Keratinocyte (primary cell): Measurements from ENCODE around the gene ANO3. TPM values are rescaled to one million over a fixed set of nuclear protein-coding genes. Genes with fewer than 3 reads are reported as not detected.
"Not testable (repeated sequence)": the region's sequence is repeated elsewhere in the genome, so short reads cannot be mapped to it uniquely, and the experiment has no call there.

Source experiments
- DNase-seq: peaks from one replicate; pipeline ENCODE4 v3.0.0-alpha.2; 2011; ENCODE audit warnings: low read depth, missing footprints, low spot score
- FAIRE-seq: peaks from 2 replicates; lab custom pipeline; 2011; peaks lifted over from hg19 to GRCh38; lab: Jason Lieb, UNC
- H2AFZ ChIP-seq: 2 replicates; pipeline ENCODE4 v1.6.0; 2012; ENCODE audit warnings: low read length, control low read depth, inconsistent platforms; ENCODE audit not compliant: control insufficient read depth
- H3K27ac ChIP-seq: 2 replicates; pipeline ENCODE4 v1.5.1; 2011; ENCODE audit warnings: low read length; ENCODE audit not compliant: control insufficient read depth, insufficient read depth
- H3K27me3 ChIP-seq: 3 replicates; pipeline ENCODE4 v1.6.0; 2011; ENCODE audit warnings: low read length; ENCODE audit not compliant: control insufficient read depth, insufficient read depth; ENCODE audit errors: extremely low read depth
- H3K36me3 ChIP-seq, 2 experiments: 2 replicates in 1 of 2; 3 replicates in 1 of 2; pipeline ENCODE4 v1.5.1; 2011; ENCODE audit warnings: low read length in 2 of 2, mild to moderate bottlenecking in 1 of 2; ENCODE audit not compliant: control insufficient read depth in 2 of 2, insufficient read depth in 2 of 2; ENCODE audit errors: extremely low read depth in 1 of 2
- H3K4me1 ChIP-seq: 3 replicates; pipeline ENCODE4 v1.5.1; 2011; ENCODE audit warnings: low read length; ENCODE audit not compliant: control insufficient read depth, insufficient read depth; ENCODE audit errors: extremely low read depth
- H3K4me2 ChIP-seq: 3 replicates; pipeline ENCODE4 v1.6.0; 2011; ENCODE audit warnings: low read depth, low read length; ENCODE audit not compliant: control insufficient read depth, insufficient read depth; ENCODE audit errors: extremely low read depth
- H3K4me3 ChIP-seq, 3 experiments: fragments of 200-600 bp in 1 of 3; sonication (generic) in 1 of 3; 2 replicates in 2 of 3; 3 replicates in 1 of 3; pipeline ENCODE4 v1.5.1; 2011 to 2016; ENCODE audit warnings: low read length in 3 of 3, mild to moderate bottlenecking in 3 of 3, control low read depth in 2 of 3, inconsistent platforms in 1 of 3, low read depth in 1 of 3, mixed read lengths in 1 of 3, mixed run types in 1 of 3, moderate library complexity in 1 of 3; ENCODE audit not compliant: control insufficient read depth in 2 of 3, insufficient read depth in 2 of 3; ENCODE audit errors: extremely low read depth in 1 of 3
- H3K79me2 ChIP-seq: 2 replicates; pipeline ENCODE4 v1.6.0; 2012; ENCODE audit warnings: low read length; ENCODE audit not compliant: control insufficient read depth, insufficient read depth
- H3K9ac ChIP-seq: 3 replicates; pipeline ENCODE4 v1.6.0; 2011; ENCODE audit warnings: low read length; ENCODE audit not compliant: control insufficient read depth, insufficient read depth; ENCODE audit errors: extremely low read depth
- H3K9me1 ChIP-seq: 3 replicates; pipeline ENCODE4 v1.6.0; 2011; ENCODE audit warnings: low read length; ENCODE audit not compliant: control insufficient read depth, insufficient read depth; ENCODE audit errors: extremely low read depth
- H3K9me3 ChIP-seq: 2 replicates; pipeline ENCODE4 v1.5.1; 2012; ENCODE audit warnings: low read depth, low read length; ENCODE audit not compliant: control insufficient read depth
- H4K20me1 ChIP-seq: 3 replicates; pipeline ENCODE4 v1.6.0; 2011; ENCODE audit warnings: low read length; ENCODE audit not compliant: control insufficient read depth, insufficient read depth; ENCODE audit errors: extremely low read depth
- CTCF ChIP-seq, 3 experiments: IDR thresholded peaks in 1 of 3; conservative IDR thresholded peaks in 1 of 3; optimal IDR thresholded peaks in 1 of 3; 2 replicates in 2 of 3; 3 replicates in 1 of 3; pipeline versions ENCODE3 to v1.5.1; 2011; ENCODE audit warnings: low read length in 3 of 3, mild to moderate bottlenecking in 3 of 3, moderate library complexity in 2 of 3, control low read depth in 1 of 3, inconsistent platforms in 1 of 3; ENCODE audit not compliant: insufficient read depth in 2 of 3; ENCODE audit errors: extremely low read depth in 1 of 3
- EZH2 ChIP-seq: IDR thresholded peaks from one replicate; pipeline ENCODE4 v1.6.1; 2012; ENCODE audit warnings: inconsistent platforms, mild to moderate bottlenecking, low read length, moderate library complexity
- dilution Hi-C: fragments of 300-500 bp; cut with MboI; formaldehyde crosslinking; loops from one replicate; pipeline ENCODE4 v1.7.0; 2020; ENCODE audit warnings: low sequenced_read_pairs; ENCODE audit not compliant: extremely low pct_ligation_motif_present
- polyA plus RNA-seq, 5 experiments: library from polyadenylated mRNA; depleted of rRNA in 3 of 5; stranded (reverse) in 3 of 5; stranded (forward) in 1 of 5; unstranded in 1 of 5; fragments of >200 nt; gene quantifications; 1 replicate in 1 of 5; 2 replicates in 3 of 5; 3 replicates in 1 of 5; pipeline versions ENCODE4 v1.2.1 to v1.2.3, GENCODE V29; 2011 to 2012; ENCODE audit warnings: missing spikeins in 2 of 5, low read depth in 1 of 5, low replicate concordance in 1 of 5

Gene ANO3
- polyA plus RNA-seq, 1 donor (not counting 4 experiments of a cell fraction or from before 2014, with no cell fraction given), result 0.01 TPM

- dilution Hi-C loops, result no loop called here
- H3K4me3 ChIP-seq, result no peak overlapping the region
- no peak overlapping the region for H3K4me2 ChIP-seq
- no peak overlapping the region for H2AFZ ChIP-seq
- no peak for TF ChIP-seq EZH2
- no peak for TF ChIP-seq CTCF (optimal IDR thresholded peaks at IDR 0.05 in 1 of 3, IDR thresholded peaks at IDR 0.05 in 1 of 3, conservative IDR thresholded peaks at IDR 0.05 in 1 of 3; ENCODE audit: extremely low read depth in 1 of 3, insufficient read depth in 2 of 3, low read length in 3 of 3)
- no peaks in the 10 kb centered on the region for H3K27me3 ChIP-seq
- H3K9ac ChIP-seq, result no peak overlapping the region
- FAIRE-seq (no peak), DNase-seq (no peak)
- H3K9me3 ChIP-seq, result no peaks in the 10 kb centered on the region
- H3K79me2 ChIP-seq, result no peaks in the 10 kb centered on the region
- H4K20me1 ChIP-seq, result no peaks in the 10 kb centered on the region
- H3K9me1 ChIP-seq, result no peaks in the 10 kb centered on the region
- H3K36me3 ChIP-seq, result no peaks in the 10 kb centered on the region
- H3K27ac ChIP-seq, result no peak overlapping the region
- H3K4me1 ChIP-seq, result no peaks in the 10 kb centered on the region
Observed at GRCh38 chr11:26287067-26287518, 44.8 kb upstream of the ANO3 start.

- Histone ChIP-seq H3K36me3 (no peaks in the 10 kb centered on the region), H3K79me2 (no peaks in the 10 kb centered on the region), H3K9me1 (no peaks in the 10 kb centered on the region), H3K4me2 (no peak overlapping the region), H3K9ac (no peak overlapping the region), H3K27me3 (no peaks in the 10 kb centered on the region), H4K20me1 (no peaks in the 10 kb centered on the region), H2AFZ (no peak overlapping the region), H3K9me3 (no peaks in the 10 kb centered on the region), H3K4me3 (no peak overlapping the region), H3K4me1 (no peaks in the 10 kb centered on the region), H3K27ac (no peak overlapping the region)
- DNase-seq (peak; percentile 21), FAIRE-seq (no peak)
- dilution Hi-C loops, result no loop called here
- TF ChIP-seq EZH2, result no peak
- peak; percentile 46 to 58 (median 49) for TF ChIP-seq CTCF (optimal IDR thresholded peaks at IDR 0.05 in 1 of 3, IDR thresholded peaks at IDR 0.05 in 1 of 3, conservative IDR thresholded peaks at IDR 0.05 in 1 of 3; ENCODE audit: extremely low read depth in 1 of 3, insufficient read depth in 2 of 3, low read length in 3 of 3)
Observed at GRCh38 chr11:26297189-26297975, 34.5 kb upstream of the ANO3 start.

DNA sequence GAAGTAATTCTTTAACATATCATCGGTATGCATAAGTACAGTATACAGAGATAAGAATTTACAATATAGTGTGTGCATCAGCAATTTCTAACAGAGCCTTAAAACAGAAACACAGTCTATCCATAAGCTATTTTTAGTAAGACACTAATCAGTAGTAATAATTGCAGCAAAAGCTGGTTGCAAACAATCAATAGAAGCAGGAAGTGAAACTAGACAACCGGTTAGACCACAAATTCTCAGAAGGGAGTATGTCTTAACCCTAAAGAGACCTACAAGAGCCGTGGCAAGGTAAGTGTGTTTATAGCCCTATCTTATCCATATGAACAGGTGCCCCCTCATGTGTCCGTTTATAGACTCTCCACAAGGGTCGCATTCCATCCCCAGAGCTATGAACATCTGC, 15.6 kb upstream of the ANO3 start:
- H2AFZ ChIP-seq, FAIRE-seq, H3K9me3 ChIP-seq, H3K27ac ChIP-seq, H3K9me1 ChIP-seq, dilution Hi-C loops, H3K9ac ChIP-seq, H3K4me3 ChIP-seq, H3K36me3 ChIP-seq, H3K79me2 ChIP-seq, H4K20me1 ChIP-seq, DNase-seq, H3K4me2 ChIP-seq, H3K4me1 ChIP-seq, H3K27me3 ChIP-seq: not testable (repeated sequence)
